ENCODE results near the gene WDR59.

Gene WDR59

DNA sequence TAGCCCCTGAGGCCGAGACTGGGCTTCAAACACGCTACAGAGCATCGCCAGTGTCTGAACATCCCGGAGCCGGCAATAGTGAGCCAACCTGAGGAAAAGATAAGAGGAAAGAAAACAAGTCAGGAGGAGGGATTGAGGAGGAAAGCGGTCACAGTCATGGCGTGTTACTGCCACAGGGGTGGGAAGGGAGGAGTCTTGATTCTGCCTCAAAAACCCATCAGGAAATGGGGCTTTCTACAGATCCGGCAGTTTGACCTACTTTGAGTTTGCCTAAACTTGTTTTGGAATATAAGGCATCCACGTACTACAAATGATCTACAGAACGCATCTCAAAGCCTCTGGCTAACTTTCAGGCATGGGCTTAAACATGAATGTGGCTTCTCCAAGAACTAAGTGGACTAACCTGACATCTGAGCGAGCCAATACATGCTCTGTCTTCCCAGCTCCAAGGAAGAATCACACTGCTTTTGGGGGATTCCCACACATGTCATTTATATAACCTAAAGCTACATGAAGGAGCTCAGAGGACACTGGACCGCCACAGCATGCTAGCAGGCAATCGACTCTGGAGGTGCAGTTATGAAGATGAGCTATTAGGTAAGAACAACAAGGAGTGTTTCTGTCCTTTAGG, 96.6 kb downstream of the WDR59 start:
- TF ChIP-seq, protein P1, sequence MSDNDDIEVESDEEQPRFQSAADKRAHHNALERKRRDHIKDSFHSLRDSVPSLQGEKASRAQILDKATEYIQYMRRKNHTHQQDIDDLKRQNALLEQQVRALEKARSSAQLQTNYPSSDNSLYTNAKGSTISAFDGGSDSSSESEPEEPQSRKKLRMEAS (IDR thresholded peaks at IDR 0.05; ENCODE audit: low read depth, low read length), result no peak
- TF ChIP-seq POLR2A (IDR thresholded peaks at IDR 0.05; ENCODE audit: extremely low read depth, insufficient read length), result no peak
- TF ChIP-seq CTCF (IDR thresholded peaks at IDR 0.05; ENCODE audit: low read depth, low read length), result no peak
- no peak for TF ChIP-seq MYC (IDR thresholded peaks at IDR 0.05; ENCODE audit: low read depth, low read length)
- no peak overlapping the region for H3K4me3 ChIP-seq (ENCODE audit: low read depth, low read length)
- no peak for DNase-seq (ENCODE audit: low read depth)

- TF ChIP-seq, protein P1 (IDR thresholded peaks at IDR 0.05; ENCODE audit: low read depth, low read length), result no peak
- no peak for TF ChIP-seq CTCF (IDR thresholded peaks at IDR 0.05; ENCODE audit: low read depth, low read length)
- no peak for DNase-seq (ENCODE audit: low read depth)
- H3K4me3 ChIP-seq (ENCODE audit: low read depth, low read length), result no peak overlapping the region
Measured at GRCh38 chr16:74887084-74887483, 97.8 kb downstream of the WDR59 start.

DNA sequence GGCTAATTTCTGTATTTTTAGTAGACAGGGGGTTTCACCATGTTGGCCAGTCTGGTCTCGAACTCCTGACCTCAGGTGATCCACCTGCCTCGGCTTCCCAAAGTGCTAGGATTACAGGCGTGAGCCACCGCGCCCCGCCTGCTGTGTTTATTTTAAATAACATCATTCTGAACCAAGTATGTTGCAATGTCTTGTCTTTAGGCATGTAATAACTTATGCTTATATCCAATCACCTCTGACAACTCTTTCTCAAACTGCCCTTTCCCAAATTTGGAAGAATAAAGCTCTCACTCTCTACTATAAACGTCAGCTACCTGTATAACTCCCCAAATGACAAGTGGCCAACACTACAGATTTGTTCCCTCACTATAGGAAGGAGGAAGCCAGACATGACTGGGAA, 107.2 kb downstream of the WDR59 start:
- no peak for DNase-seq (ENCODE audit: low read depth)
- TF ChIP-seq CTCF (IDR thresholded peaks at IDR 0.05; ENCODE audit: low read depth, low read length) (no peak), MYC (IDR thresholded peaks at IDR 0.05; ENCODE audit: low read depth, low read length) (no peak), POLR2A (IDR thresholded peaks at IDR 0.05; ENCODE audit: extremely low read depth, insufficient read length) (no peak)
- TF ChIP-seq, protein P1 (IDR thresholded peaks at IDR 0.05; ENCODE audit: low read depth, low read length), result no peak
- no peak overlapping the region for H3K4me3 ChIP-seq (ENCODE audit: low read depth, low read length)

- TF ChIP-seq, protein P1 (IDR thresholded peaks at IDR 0.05; ENCODE audit: low read depth, low read length), result no peak
- no peak for TF ChIP-seq CTCF (IDR thresholded peaks at IDR 0.05; ENCODE audit: low read depth, low read length)
- TF ChIP-seq POLR2A (IDR thresholded peaks at IDR 0.05; ENCODE audit: extremely low read depth, insufficient read length), result no peak
- TF ChIP-seq MYC (IDR thresholded peaks at IDR 0.05; ENCODE audit: low read depth, low read length), result no peak
- H3K4me3 ChIP-seq (ENCODE audit: low read depth, low read length), result no peak overlapping the region
- no peak for DNase-seq (ENCODE audit: low read depth)
Measured at GRCh38 chr16:74874912-74875546, 109.9 kb downstream of the WDR59 start.

DNA sequence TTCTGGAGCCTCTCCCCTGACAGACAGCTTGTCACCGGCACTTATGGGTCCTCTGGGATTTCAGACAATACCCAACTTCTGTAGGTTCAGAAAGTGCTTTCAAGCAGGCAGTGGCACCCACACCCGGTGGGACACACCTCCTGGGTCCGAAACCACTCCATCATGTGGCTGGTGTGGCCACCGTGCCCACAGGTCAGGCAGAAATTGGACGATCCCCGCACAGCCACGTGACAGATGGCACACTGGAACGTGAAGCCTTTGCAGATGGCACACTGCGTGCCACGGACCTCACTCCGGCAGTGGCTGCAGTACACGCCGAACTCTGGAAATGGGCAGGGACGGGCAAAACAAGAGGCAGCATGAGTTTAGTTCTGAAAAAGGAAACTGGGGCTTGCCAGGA, 110.8 kb downstream of the WDR59 start:
- DNase-seq (ENCODE audit: low read depth), result no peak

GRCh38 chr16:74872302-74872701, 112.6 kb downstream of the WDR59 start:
- H3K4me3 ChIP-seq (ENCODE audit: low read depth, low read length), result no peak overlapping the region
- DNase-seq (ENCODE audit: low read depth), result no peak
- TF ChIP-seq POLR2A (IDR thresholded peaks at IDR 0.05; ENCODE audit: extremely low read depth, insufficient read length) (no peak), MYC (IDR thresholded peaks at IDR 0.05; ENCODE audit: low read depth, low read length) (no peak), CTCF (IDR thresholded peaks at IDR 0.05; ENCODE audit: low read depth, low read length) (no peak)
- TF ChIP-seq, protein P1 (IDR thresholded peaks at IDR 0.05; ENCODE audit: low read depth, low read length), result no peak

More for the DNA sequence above, 110.8 kb downstream of the WDR59 start:
- TF ChIP-seq, protein P1 (IDR thresholded peaks at IDR 0.05; ENCODE audit: low read depth, low read length), result no peak
- no peak overlapping the region for H3K4me3 ChIP-seq (ENCODE audit: low read depth, low read length)

Measured in NB4 (cell line).